OCI-LY3 (cell line): ENCODE measurements around the gene ZNF862.

Experiments
- H2AFZ ChIP-seq: fragments of 200-600, 300-600 bp; shearing (Covaris generic); 2 replicates; pipeline ENCODE4 v1.6.0; 2014; ENCODE audit warnings: antibody characterized with exemption, low read depth, low read length
- H3K27ac ChIP-seq: fragments of 200-600, 300-600 bp; sonication (generic); 2 replicates; pipeline ENCODE4 v1.5.1; 2014; ENCODE audit warnings: mild to moderate bottlenecking, low read length, moderate library complexity, mixed read lengths
- H3K27me3 ChIP-seq: fragments of 200-600, 300-600 bp; sonication (generic); 2 replicates; pipeline ENCODE4 v1.6.1; 2014; ENCODE audit warnings: low read depth, low read length, mixed read lengths
- H3K36me3 ChIP-seq: fragments of 200-600, 300-600 bp; sonication (generic); replicated peaks from 2 replicates; pipeline ENCODE3; 2014; ENCODE audit warnings: low read depth, low read length, mixed read lengths
- H3K4me1 ChIP-seq: fragments of 300-600, 200-600 bp; sonication (generic); 2 replicates; pipeline ENCODE4 v1.6.1; 2014; ENCODE audit warnings: low read length, mixed read lengths
- H3K4me2 ChIP-seq: fragments of 200-600, 300-600 bp; sonication (generic); 2 replicates; pipeline ENCODE4 v1.6.1; 2014; ENCODE audit warnings: low read length, mixed read lengths
- H3K4me3 ChIP-seq: fragments of 300-600, 200-600 bp; sonication (generic); 2 replicates; pipeline ENCODE4 v1.5.1; 2014; ENCODE audit warnings: antibody characterized with exemption, mild to moderate bottlenecking, low read length, moderate library complexity
- H3K79me2 ChIP-seq: fragments of 300-600, 200-600 bp; shearing (Covaris generic); 2 replicates; pipeline ENCODE4 v1.6.1; 2014; ENCODE audit warnings: mild to moderate bottlenecking, low read length, mixed read lengths
- H3K9ac ChIP-seq: fragments of 300-600, 200-600 bp; shearing (Covaris generic); 2 replicates; pipeline ENCODE4 v1.6.0; 2014; ENCODE audit warnings: mild to moderate bottlenecking, low read length, moderate library complexity
- H3K9me3 ChIP-seq: fragments of 200-600, 300-600 bp; shearing (Covaris generic); 2 replicates; pipeline ENCODE4 v1.6.1; 2014; ENCODE audit warnings: low read length, mixed read lengths; ENCODE audit not compliant: insufficient read depth
- H4K20me1 ChIP-seq: fragments of 200-600, 300-600 bp; sonication (generic); 2 replicates; pipeline ENCODE4 v1.6.1; 2016; ENCODE audit warnings: low read length, mixed read lengths; ENCODE audit not compliant: insufficient read depth
- CTCF ChIP-seq: fragments of 200-600, 300-600 bp; sonication (generic); IDR thresholded peaks from 2 replicates; pipeline ENCODE4 v1.5.1; 2014; ENCODE audit warnings: antibody characterized with exemption, low read length, low read depth
- EZH2phosphoT487 ChIP-seq: fragments of 200-600 bp; shearing (Covaris generic); IDR thresholded peaks from 2 replicates; pipeline ENCODE4 v1.6.1; 2018; ENCODE audit warnings: antibody characterized with exemption, mixed run types, low read depth

Gene ZNF862

DNA sequence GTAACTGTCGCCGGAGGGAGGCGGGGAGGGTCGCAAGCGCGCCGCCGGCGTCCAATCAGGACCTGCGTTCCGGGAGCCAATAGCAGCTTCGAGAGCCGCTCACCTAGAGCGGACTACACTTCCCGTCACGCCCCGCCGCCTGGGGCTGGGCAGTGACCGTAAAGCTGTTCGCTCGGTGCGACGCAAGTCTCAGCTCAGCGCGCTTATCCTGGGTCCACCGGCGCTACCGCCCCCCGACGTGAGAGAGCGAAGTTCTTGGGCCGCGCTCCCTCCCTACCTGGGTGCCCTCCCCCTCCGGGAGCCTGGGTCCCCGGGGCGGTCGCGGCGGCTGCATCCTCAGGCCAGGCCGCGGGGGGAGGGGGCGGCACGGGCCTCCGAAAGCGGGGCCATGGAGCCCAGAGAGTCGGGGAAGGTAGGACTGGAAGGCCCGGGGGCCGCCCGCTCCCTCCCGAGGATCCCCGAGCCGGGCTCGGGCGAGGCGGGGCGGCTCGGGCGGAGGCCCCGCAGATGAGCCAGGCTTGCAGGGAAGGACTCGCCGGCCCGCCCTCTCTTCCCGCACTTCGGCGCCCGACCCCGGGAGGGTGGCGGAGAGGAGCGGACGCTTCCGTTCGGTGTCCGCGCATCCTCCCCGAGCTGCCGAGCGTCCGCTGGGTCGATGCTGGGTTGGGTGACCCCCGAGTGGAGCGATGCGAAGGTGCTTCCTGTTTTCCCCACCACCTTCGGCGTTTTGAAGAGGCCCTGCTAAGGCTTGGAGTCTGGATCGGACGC, at the start of gene ZNF862:
ZNF862 (plus strand) TSS at position 152 of the 768 bp plus-strand sequence; CDS start at position 389, 237 bp downstream.
- H3K4me3 ChIP-seq: peak within 1 kb of the TSS; percentile 95
- peaks cover 26% of the 10 kb centered on the region for H3K27me3 ChIP-seq
- H3K4me1 ChIP-seq: peaks cover 12% of the 10 kb centered on the region; the same call in 1 of the 2 replicates
- no peaks in the 10 kb centered on the region for H4K20me1 ChIP-seq
- peak within 1 kb of the TSS; percentile 37 for H3K27ac ChIP-seq
- H3K79me2 ChIP-seq: peaks cover 11% of the 10 kb centered on the region
- H3K9me3 ChIP-seq: no peaks in the 10 kb centered on the region
- H2AFZ ChIP-seq: peak within 1 kb of the TSS; percentile 63; the same call in 1 of the 2 replicates
- peak within 1 kb of the TSS; percentile 87 for H3K4me2 ChIP-seq
- no peaks in the 10 kb centered on the region for H3K36me3 ChIP-seq
- TF ChIP-seq EZH2phosphoT487 (no peak), CTCF (no peak)
- H3K9ac ChIP-seq: peak within 1 kb of the TSS; percentile 81

GRCh38 chr7:149789101-149789500, 49.1 kb upstream of the ZNF862 start:
- Histone ChIP-seq H3K9me3 (no peaks in the 10 kb centered on the region), H3K79me2 (no peaks in the 10 kb centered on the region), H3K4me3 (no peak overlapping the region), H3K27ac (no peak overlapping the region), H3K4me1 (no peaks in the 10 kb centered on the region), H3K9ac (no peak overlapping the region), H3K36me3 (no peaks in the 10 kb centered on the region), H3K27me3 (peaks cover 5% of the 10 kb centered on the region; the same call in 1 of the 2 replicates), H2AFZ (no peak overlapping the region), H3K4me2 (no peak overlapping the region), H4K20me1 (no peaks in the 10 kb centered on the region)
- TF ChIP-seq EZH2phosphoT487 (no peak), CTCF (no peak)

DNA sequence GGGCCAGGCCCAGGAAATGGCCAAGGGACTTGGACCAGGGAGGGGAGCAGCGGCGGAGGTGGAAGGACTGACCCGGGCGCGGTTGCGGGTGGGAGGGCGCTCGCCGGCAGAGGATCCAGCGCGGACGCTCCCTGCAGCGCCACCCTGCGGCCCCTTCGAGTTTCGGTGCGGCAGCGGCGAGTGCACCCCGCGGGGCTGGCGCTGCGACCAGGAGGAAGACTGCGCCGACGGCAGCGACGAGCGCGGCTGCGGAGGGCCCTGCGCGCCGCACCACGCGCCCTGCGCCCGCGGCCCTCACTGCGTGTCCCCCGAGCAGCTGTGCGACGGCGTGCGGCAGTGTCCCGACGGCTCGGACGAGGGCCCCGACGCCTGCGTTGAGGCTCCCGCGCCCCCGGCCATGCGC, 48.0 kb upstream of the ZNF862 start:
- no peak overlapping the region for H2AFZ ChIP-seq
- H3K4me2 ChIP-seq: no peak overlapping the region
- no peaks in the 10 kb centered on the region for H3K36me3 ChIP-seq
- no peaks in the 10 kb centered on the region for H3K4me1 ChIP-seq
- H3K4me3 ChIP-seq: no peak overlapping the region
- TF ChIP-seq CTCF (no peak), EZH2phosphoT487 (no peak)
- H3K27me3 ChIP-seq: peaks cover 5% of the 10 kb centered on the region; the same call in 1 of the 2 replicates
- H3K27ac ChIP-seq: no peak overlapping the region
- no peaks in the 10 kb centered on the region for H3K79me2 ChIP-seq
- H3K9ac ChIP-seq: no peak overlapping the region
- H4K20me1 ChIP-seq: no peaks in the 10 kb centered on the region
- H3K9me3 ChIP-seq: no peaks in the 10 kb centered on the region

GRCh38 chr7:149790754-149791360, 47.3 kb upstream of the ZNF862 start:
- Histone ChIP-seq H3K27ac (no peak overlapping the region), H3K4me2 (no peak overlapping the region), H3K9me3 (no peaks in the 10 kb centered on the region), H4K20me1 (no peaks in the 10 kb centered on the region), H3K79me2 (no peaks in the 10 kb centered on the region), H3K27me3 (peaks cover 5% of the 10 kb centered on the region; the same call in 1 of the 2 replicates), H3K36me3 (no peaks in the 10 kb centered on the region), H2AFZ (no peak overlapping the region), H3K4me1 (no peaks in the 10 kb centered on the region), H3K9ac (no peak overlapping the region), H3K4me3 (no peak overlapping the region)
- TF ChIP-seq EZH2phosphoT487: no peak
- no peak for TF ChIP-seq CTCF
